ENCODE data around the gene METRN.
A peak's percentile ranks its signal among the peaks of the same experiment; 100 is the strongest.

Gene METRN

GRCh38 chr16:676913-677312 lies 38.0 kb upstream of the METRN start:
- peaks cover 9% of the 10 kb centered on the region for H3K36me3 Mint-ChIP-seq (ENCODE audit: low read depth)
- no peak overlapping the region for H3K4me3 Mint-ChIP-seq
- DNase-seq: no peak

GRCh38 chr16:677316-678190 lies 37.4 kb upstream of the METRN start:
- H3K9me3 Mint-ChIP-seq: no peaks in the 10 kb centered on the region

More at GRCh38 chr16:676913-677312, 38.0 kb upstream of the METRN start:
- no peaks in the 10 kb centered on the region for H3K9me3 Mint-ChIP-seq
- H3K27me3 Mint-ChIP-seq (ENCODE audit: low read depth, poor library complexity): peaks cover 18% of the 10 kb centered on the region
- TF ChIP-seq, protein P1, sequence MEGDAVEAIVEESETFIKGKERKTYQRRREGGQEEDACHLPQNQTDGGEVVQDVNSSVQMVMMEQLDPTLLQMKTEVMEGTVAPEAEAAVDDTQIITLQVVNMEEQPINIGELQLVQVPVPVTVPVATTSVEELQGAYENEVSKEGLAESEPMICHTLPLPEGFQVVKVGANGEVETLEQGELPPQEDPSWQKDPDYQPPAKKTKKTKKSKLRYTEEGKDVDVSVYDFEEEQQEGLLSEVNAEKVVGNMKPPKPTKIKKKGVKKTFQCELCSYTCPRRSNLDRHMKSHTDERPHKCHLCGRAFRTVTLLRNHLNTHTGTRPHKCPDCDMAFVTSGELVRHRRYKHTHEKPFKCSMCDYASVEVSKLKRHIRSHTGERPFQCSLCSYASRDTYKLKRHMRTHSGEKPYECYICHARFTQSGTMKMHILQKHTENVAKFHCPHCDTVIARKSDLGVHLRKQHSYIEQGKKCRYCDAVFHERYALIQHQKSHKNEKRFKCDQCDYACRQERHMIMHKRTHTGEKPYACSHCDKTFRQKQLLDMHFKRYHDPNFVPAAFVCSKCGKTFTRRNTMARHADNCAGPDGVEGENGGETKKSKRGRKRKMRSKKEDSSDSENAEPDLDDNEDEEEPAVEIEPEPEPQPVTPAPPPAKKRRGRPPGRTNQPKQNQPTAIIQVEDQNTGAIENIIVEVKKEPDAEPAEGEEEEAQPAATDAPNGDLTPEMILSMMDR (IDR thresholded peaks at IDR 0.05): no peak
- peaks cover 26% of the 10 kb centered on the region for H3K4me1 Mint-ChIP-seq
- no peak overlapping the region for H3K27ac Mint-ChIP-seq

GRCh38 chr16:678209-678857 lies 36.6 kb upstream of the METRN start:
- TF ChIP-seq, protein P1 (IDR thresholded peaks at IDR 0.05): no peak
- Mint-ChIP-seq H3K4me3 (no peak overlapping the region), H3K9me3 (no peaks in the 10 kb centered on the region), H3K27me3 (ENCODE audit: low read depth, poor library complexity) (peaks cover 18% of the 10 kb centered on the region), H3K36me3 (ENCODE audit: low read depth) (peaks cover 10% of the 10 kb centered on the region), H3K4me1 (peaks cover 41% of the 10 kb centered on the region), H3K27ac (no peak overlapping the region)
- no peak for DNase-seq

More at GRCh38 chr16:677316-678190, 37.4 kb upstream of the METRN start:
- H3K27ac Mint-ChIP-seq: no peak overlapping the region
- TF ChIP-seq, protein P1 (IDR thresholded peaks at IDR 0.05): no peak
- H3K4me3 Mint-ChIP-seq: no peak overlapping the region
- DNase-seq: no peak
- peaks cover 10% of the 10 kb centered on the region for H3K36me3 Mint-ChIP-seq (ENCODE audit: low read depth)
- peaks cover 18% of the 10 kb centered on the region for H3K27me3 Mint-ChIP-seq (ENCODE audit: low read depth, poor library complexity)
- peaks cover 33% of the 10 kb centered on the region for H3K4me1 Mint-ChIP-seq

DNA sequence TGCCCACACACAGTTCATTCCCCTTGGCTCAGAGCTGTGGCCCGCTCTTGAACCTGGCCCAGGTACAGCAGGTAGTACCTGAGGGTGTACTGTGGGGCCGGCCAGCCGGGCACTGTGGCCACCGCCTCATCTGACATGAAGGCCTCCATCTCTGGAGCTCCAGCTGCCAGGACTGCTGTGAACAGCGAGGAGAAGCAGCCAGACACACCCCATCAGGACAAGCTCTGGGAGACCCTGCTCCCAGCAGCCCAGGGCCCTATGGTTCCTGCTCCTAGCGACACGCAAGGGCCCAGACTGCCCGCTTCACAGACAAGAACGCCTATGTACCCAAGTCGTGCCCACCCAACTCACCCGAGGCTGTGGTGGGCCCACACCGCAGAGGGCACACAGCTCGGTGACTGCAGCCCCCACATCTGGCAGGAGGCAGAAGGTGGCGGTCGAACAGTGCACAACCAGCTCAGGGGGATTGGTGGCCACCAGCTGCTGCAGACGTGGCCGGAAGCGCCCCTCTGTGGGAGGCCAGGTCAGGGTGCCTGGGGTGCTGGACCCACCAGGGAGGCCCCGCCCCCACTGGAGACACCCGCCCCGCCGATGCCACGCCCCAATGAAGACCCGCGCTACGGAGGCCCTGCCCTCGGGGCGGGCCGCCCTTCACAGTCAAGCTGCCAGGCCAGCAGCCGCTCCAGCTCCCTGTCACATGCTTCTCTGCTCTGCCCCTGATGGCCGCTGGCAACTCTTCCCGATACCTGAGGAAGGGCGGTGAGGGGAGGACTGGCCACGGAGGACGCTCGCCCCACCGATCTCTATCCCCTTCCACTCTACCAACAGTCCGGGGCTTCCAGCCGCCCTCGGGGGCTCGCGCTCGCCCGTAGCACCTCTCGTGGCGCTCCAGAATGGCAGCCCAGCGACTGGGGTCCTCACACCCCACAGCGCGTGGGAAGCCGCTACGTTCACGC lies 35.8 kb upstream of the METRN start:
- Mint-ChIP-seq H3K4me3 (peak overlapping the region; percentile 86), H3K36me3 (ENCODE audit: low read depth) (peaks cover 10% of the 10 kb centered on the region), H3K4me1 (peaks cover 42% of the 10 kb centered on the region), H3K9me3 (no peaks in the 10 kb centered on the region), H3K27me3 (ENCODE audit: low read depth, poor library complexity) (peaks cover 18% of the 10 kb centered on the region), H3K27ac (no peak overlapping the region)
- peak; percentile 74 for DNase-seq
- TF ChIP-seq, protein P1 (IDR thresholded peaks at IDR 0.05): no peak

- TF ChIP-seq, protein P1 (IDR thresholded peaks at IDR 0.05): no peak
- peak within 1 kb of the TSS; percentile 83 for H3K27ac Mint-ChIP-seq
- peak within 1 kb of the TSS; percentile 86 for H3K4me3 Mint-ChIP-seq
- peaks cover 10% of the 10 kb centered on the region for H3K36me3 Mint-ChIP-seq (ENCODE audit: low read depth)
- H3K27me3 Mint-ChIP-seq (ENCODE audit: low read depth, poor library complexity): peaks cover 14% of the 10 kb centered on the region
- H3K9me3 Mint-ChIP-seq: no peaks in the 10 kb centered on the region
- DNase-seq: peak; percentile 98
- peaks cover 38% of the 10 kb centered on the region for H3K4me1 Mint-ChIP-seq
These were observed 34.9 kb upstream of the METRN start, which contains the start of gene STUB1 for GRCh38 chr16:679814-680624. Gene STUB1, plus strand, starts transcription at chr16:680410. Its CDS starts 116 bp downstream, at chr16:680526.
